GM19043 (cell line): ENCODE results near the gene SLC26A6.

Source experiments
- ATAC-seq: cut with Tn5 transposase; IDR thresholded peaks from one replicate; pipeline ENCODE4 v1.9.1; 2021; ENCODE audit warnings: low read depth; ENCODE audit not compliant: unreplicated experiment

SLC26A6 gene

GRCh38 chr3:48635222-48636021 is at the start of gene SLC26A6:
Gene SLC26A6 (minus strand): TSS chr3:48635461. CDS start chr3:48635393, 68 bp downstream.
- ATAC-seq: peak; percentile 92

GRCh38 chr3:48684480-48685143 is 49.4 kb upstream of the SLC26A6 start:
- no peak for ATAC-seq

GRCh38 chr3:48684054-48684349 is 48.7 kb upstream of the SLC26A6 start:
- no peak for ATAC-seq

GRCh38 chr3:48682786-48683185 is 47.5 kb upstream of the SLC26A6 start:
- ATAC-seq: no peak

GRCh38 chr3:48681974-48682610 is 46.8 kb upstream of the SLC26A6 start:
- no peak for ATAC-seq

GRCh38 chr3:48681541-48681880 is 46.2 kb upstream of the SLC26A6 start:
- no peak for ATAC-seq

GRCh38 chr3:48680811-48681540 is 45.7 kb upstream of the SLC26A6 start:
- ATAC-seq: no peak

GRCh38 chr3:48679411-48680391 is 44.4 kb upstream of the SLC26A6 start:
- no peak for ATAC-seq

- no peak for ATAC-seq
Observed at GRCh38 chr3:48678566-48679380, 43.5 kb upstream of the SLC26A6 start.

GRCh38 chr3:48678056-48678455 is 42.8 kb upstream of the SLC26A6 start:
- no peak for ATAC-seq

- ATAC-seq: no peak
Observed at GRCh38 chr3:48674505-48674904, 39.2 kb upstream of the SLC26A6 start.

- ATAC-seq: no peak
Observed at GRCh38 chr3:48672522-48672921, 37.3 kb upstream of the SLC26A6 start.

GRCh38 chr3:48664929-48665328 is 29.7 kb upstream of the SLC26A6 start:
- no peak for ATAC-seq

GRCh38 chr3:48664313-48664644 is 29.0 kb upstream of the SLC26A6 start:
- ATAC-seq: no peak

- ATAC-seq: peak; percentile 91
Observed at GRCh38 chr3:48663489-48664312, 28.4 kb upstream of the SLC26A6 start.

GRCh38 chr3:48662753-48663488 is 27.7 kb upstream of the SLC26A6 start, which contains the start of gene CELSR3:
Gene CELSR3 (minus strand): TSS chr3:48662886. CDS start chr3:48662634, 252 bp downstream.
- no peak for ATAC-seq

- no peak for ATAC-seq
Observed at GRCh38 chr3:48662145-48662752, 27.0 kb upstream of the SLC26A6 start.
